NCI-H1436 (cell line): ENCODE data around the gene HTN3.
"Not testable (repeated sequence)": the region's sequence is repeated elsewhere in the genome, so short reads cannot be mapped to it uniquely, and the experiment has no call there.

Source experiments
- DNase-seq: peaks from one replicate; lab custom pipeline; 2025; lab: John Stamatoyannopoulos, UW

Gene HTN3

DNA sequence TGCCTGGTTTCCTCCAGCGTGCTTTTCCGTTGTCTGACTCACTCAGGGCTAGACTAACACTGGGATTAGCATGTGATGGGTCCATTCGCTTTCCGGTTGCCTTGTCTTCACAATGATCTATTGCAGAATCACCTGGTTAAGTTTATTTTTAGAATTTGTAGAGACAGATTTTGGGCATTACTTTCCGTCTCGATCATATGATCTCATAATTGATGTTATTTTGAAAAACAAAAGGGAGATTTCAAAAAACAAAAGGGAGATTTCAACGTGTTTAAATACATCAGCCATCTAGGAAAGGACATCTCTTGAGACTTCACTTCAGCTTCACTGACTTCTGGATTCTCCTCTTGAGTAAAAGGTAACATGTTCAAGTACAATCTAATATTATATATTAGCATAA, at the start of gene HTN3:
HTN3 (plus strand) TSS at position 301 of the 400 bp plus-strand sequence. CDS start 2,282 bp downstream, outside the sequence.
- DNase-seq = not testable (repeated sequence)

DNA sequence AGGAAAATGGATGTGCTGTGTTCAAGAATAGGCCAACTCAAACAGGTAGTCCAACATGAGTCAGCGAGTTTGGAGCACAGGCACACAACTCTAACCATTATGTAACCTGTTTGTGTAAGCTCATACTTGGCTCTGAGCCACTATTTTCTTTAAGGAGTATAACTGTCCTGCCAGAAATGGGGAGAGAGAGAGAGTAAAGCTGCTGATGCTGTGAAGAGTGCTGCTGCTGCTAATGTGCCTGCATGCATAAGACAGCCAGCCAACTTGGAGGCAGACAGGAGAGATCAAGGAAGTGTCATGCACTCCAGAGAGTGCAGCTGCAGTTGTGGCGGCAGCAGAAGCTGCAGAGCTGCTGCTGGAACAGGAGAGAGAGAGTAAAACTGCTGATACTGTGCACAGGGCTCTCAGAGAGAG, 44.2 kb upstream of the HTN3 start:
- DNase-seq = peak; percentile 60

GRCh38 chr4:69986663-69987062, 41.6 kb upstream of the HTN3 start:
- DNase-seq = no peak

GRCh38 chr4:69991016-69991415, 37.2 kb upstream of the HTN3 start:
- DNase-seq = no peak

DNA sequence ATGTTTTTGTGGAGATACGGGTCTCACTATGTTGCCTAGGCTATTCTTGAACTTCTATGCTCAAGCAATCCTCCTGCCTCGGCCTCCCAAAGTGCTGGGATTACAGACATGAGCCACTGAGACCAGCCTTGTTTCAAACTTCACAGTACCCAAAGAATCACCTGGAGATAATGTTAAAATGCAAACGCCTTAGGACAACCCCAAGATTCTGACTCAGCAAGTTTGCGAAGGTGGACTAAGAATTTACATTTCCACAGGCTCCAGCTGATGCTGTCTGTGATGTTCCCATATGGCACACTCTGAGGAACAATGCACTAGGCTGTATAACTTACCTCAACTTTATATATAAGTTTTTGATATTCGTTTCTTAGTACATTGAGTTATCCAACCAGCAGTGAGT, 33.5 kb upstream of the HTN3 start:
- DNase-seq = no peak

DNA sequence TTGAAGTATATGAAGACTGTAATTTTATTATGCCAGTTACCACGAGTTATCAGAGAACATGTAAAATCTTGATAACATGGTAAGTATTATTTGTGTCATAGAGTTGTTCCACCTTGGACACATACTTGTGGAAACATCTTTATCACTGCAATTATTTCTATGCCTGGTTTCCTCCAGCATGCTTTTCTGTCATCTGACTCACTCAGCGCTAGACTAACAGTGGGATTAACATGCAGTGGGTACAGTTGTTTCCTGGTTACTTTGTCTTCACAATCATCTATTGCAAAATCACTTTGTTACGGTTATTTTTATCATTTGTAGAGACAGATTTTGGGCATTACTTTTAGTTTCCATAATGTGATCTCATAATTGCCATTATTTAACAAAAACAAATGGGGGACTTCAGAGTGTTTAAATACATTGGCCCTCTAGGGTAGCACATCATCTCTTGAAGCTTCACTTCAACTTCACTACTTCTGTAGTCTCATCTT, 32.7 kb upstream of the HTN3 start, which contains the start of gene STATH:
STATH (plus strand) TSS at position 441 of the 491 bp plus-strand sequence. CDS start 2,472 bp downstream, outside the sequence.
- no peak for DNase-seq

GRCh38 chr4:69999420-69999819, 28.8 kb upstream of the HTN3 start:
- no peak for DNase-seq

DNA sequence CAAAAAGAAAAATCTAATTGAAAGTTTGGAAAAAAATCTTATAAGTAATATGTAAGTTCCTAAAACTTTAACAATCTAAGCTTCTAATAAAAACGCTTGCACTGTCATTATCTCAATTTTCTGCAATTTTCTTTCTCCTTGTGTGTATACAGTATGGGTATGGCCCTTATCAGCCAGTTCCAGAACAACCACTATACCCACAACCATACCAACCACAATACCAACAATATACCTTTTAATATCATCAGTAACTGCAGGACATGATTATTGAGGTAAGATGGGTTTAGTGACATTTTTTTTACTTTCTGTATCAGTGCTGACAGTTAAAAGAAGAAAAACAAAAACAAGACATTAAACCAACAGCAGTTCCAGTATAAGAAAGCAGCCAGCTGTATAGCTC, 27.5 kb upstream of the HTN3 start:
- no peak for DNase-seq

- no peak for DNase-seq
These were observed 25.8 kb upstream of the HTN3 start for GRCh38 chr4:70002507-70002906.

- DNase-seq = no peak
These were observed 19.5 kb upstream of the HTN3 start for GRCh38 chr4:70008771-70009170.

DNA sequence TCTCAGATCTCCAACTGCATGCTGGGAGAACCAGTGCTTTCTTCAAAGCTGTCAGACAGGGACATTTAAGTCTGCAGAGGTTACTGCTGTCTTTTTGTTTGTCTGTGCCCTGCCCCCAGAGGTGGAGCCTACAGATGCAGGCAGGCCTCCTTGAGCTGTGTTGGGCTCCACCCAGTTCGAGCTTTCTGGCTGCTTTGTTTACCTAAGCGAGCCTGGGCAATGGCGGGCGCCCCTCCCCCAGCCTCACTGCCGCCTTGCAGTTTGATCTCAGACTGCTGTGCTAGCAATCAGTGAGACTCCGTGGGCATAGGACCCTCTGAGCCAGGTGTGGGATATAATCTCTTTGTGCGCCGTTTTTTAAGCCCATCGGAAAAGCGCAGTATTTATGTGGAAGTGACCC, 9.3 kb upstream of the HTN3 start:
- DNase-seq = not testable (repeated sequence)

DNA sequence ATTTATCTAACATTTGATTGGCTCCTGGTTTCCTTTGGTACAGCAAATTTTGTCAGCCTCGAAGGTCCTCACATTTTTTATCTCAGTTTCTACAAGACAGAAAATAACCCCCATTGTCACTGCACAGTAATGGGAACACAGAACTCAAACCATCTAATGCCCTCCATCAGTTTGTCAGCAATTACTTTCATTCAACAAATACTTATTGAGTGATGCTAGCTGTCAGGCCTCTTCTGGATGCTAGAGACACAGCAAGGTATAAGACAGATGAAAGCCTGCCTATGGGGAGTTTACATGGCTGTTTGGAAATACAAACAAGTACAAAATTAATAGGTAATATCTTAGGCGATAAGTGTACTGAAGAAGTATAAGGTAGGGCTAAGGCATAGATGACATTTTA, 5.0 kb upstream of the HTN3 start:
- no peak for DNase-seq

- DNase-seq = no peak
These were observed 1.2 kb upstream of the HTN3 start for GRCh38 chr4:70027011-70027410.

GRCh38 chr4:70037559-70037958, 9.3 kb downstream of the HTN3 start:
- not testable (repeated sequence) for DNase-seq

GRCh38 chr4:70039928-70040327, 11.7 kb downstream of the HTN3 start:
- not testable (repeated sequence) for DNase-seq

DNA sequence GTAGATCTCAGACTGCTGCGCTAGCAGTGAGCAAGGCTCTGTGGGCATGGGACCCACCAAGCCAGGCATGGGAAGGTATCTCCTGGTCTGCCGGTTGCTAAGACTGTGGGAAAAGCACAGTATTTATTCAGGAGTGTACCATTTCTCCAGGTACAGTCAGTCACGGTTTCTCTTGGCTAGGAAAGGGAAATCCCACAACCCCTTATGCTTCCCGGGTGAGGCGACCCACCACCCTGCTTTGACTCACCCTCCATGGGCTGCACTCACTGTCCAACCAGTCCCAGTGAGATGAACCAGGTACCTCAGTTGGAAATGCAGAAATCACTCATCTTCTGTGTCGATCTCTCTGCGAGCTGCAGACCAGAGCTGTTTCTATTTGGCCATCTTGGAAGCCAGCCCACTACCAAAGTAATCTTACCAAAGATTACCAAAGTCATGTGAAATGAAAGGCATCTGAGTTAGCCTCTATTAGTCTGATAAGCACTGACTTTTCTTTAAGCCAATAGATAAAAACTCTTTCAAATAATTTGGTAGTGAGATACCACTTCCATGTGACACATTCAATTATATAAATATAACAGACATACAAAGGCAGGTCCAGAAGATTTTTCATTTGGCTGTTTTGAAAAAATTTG, 13.5 kb downstream of the HTN3 start:
- no peak for DNase-seq

GRCh38 chr4:70050138-70050537, 21.9 kb downstream of the HTN3 start, which contains the start of gene HTN1:
TSS of gene HTN1 (plus strand) at chr4:70050438. CDS start at chr4:70053077, 2,639 bp downstream.
- DNase-seq = not testable (repeated sequence)

DNA sequence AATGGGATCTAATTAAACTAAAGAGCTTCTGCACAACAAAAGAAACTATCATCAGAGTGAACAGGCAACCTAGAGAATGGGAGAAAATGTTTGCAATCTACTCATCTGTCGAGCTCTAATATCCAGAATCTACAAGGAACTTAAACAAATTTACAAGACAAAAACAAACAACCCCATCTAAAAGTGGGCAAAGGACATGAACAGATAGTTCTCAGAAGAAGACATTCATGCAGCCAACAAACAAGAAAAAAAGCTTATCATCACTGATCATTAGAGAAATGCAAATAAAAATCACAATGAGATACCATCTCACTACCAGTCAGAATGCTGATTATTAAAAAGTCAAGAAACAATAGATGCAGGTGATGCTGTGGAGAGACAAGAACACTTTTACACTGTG, 28.3 kb downstream of the HTN3 start:
- not testable (repeated sequence) for DNase-seq

GRCh38 chr4:70057651-70058050, 29.4 kb downstream of the HTN3 start:
- no peak for DNase-seq

- DNase-seq = no peak
These were observed 30.9 kb downstream of the HTN3 start for GRCh38 chr4:70059149-70059548.

- no peak for DNase-seq
These were observed 33.7 kb downstream of the HTN3 start for GRCh38 chr4:70062000-70062399.

DNA sequence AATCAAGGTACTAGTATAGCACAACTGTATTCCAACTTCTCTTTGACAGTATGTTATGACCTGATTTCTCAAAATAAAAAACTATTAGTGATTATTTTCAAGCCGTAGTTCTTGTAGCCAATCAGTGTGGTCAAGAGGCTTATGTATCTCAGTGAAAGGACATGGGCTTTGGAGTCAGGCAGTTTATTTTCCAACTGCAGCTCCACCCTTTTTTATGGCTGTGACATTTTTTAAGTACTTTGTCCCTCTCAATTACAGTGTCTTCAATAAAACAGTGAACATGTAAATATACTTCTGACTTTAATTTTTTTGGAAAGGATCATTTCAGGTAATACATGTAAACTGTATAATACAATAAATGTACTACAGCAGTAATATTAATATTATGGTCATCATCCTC, 51.9 kb downstream of the HTN3 start:
- no peak for DNase-seq
